Measurements from ENCODE around the gene CTIF.

The CTIF gene

DNA sequence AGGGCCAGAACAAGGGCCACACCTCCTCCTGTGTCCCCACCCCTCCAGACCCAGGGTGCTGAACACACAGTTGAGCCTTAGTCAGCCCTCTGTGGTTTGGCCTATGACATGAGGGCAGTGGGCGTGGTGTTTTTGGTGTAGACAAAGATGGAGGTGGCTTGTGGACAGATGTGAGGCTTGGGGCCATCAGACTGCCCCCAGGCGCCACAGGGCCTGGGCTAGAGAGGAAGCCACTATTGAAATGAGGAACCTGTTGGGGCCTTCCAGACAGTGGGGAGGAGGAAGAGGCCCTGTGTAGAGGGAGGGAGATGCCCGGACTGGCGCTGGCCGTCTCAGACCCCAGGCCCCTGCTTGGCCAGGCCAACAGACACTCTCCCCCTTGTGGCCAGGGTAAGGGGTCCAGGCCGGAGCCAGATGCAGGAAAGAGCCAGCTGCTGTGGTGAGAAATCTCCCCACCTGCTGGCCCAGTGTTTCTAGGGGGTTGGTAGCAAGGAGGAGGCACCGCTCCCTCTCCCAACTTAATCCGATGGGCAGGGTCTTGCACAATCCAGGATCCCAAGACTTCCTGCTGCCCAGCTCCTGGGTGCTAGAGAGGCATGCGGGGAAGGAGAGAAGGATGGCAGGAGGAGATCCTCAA lies 358.2 kb downstream of the CTIF start:
- DNase-seq, result no peak

DNA sequence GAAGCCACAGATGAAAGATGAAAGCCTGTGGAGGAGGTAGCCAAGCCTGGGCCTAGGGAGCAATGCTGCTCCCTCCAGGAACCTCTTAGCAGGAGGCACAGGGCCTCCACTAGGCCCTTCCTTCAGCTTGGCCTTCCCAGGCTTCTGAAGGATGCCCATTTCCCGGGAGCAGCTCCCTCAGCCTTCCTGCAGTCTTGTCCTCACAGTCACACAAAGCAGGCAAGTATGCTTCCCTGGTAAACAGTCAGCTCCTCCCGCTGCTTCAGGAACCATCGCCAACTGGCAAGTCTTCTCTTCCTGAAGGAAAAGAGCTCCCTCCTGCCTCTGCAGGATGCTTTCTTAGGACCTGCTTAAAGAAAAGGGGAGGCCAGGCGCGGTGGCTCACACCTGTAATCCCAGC lies 358.7 kb downstream of the CTIF start:
- DNase-seq, result no peak

DNA sequence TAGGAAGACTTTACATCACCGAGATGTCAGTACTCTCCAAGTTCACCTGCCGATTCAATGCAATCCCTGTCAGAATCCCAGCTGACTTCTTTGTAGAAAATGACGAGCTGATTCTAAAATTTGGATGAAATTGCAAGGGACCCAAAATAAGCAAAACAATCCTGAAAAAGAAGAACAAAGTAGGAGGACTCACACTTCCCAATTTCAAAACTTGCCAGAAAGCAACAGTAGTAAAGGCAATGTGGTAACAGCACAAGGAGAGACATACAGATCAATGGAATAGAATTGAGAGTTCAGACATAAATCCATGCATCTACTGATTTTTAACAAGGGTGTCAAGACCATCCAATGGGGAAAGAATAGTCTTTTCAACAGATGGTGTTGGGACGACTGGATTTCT lies 359.7 kb downstream of the CTIF start:
- DNase-seq, result no peak

DNA sequence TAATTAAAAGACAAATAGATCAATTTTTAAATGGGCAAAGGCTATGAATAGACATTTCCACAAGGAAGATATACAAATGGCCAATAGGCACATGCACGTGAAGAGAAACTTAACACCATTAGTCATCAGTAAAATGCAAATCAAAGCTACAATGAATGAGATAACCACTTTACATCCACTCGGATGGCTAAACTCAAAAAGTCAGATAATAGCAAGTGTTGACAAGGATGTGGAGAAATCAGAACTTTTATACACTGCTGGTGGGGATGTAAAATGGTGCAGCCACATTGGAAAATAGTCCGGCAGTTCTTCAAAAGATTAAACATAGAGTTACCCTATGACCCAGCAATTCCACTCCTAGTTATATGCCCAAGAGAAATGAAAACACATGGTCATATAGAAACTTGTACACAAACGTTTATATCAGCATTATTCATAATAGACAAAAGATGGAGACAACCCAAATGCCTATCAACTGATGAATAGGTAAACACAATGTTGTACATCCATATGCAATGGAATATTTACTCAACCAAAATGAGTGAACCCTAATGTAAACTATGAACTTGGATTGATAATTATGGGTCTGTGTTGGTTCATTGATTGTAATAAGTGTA lies 360.8 kb downstream of the CTIF start:
- DNase-seq, result no peak

DNA sequence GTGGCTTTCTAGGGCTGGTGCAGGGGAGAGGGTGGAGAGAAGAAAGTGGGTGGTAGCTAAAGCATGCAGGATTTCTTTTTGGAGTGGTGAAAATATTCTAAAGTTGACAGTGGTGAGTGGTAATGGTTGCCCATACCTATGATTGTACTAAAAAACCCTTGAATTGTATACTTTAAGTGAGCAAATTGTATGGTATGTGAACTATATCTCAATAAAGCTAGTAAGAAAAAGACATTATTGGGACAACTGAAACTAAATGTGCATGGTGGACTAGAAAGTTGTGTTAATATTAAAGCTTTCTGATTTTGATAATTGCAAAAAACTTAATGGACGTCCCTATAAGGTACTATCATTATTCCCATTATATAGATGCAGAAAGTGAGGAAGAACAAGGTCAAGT lies 361.6 kb downstream of the CTIF start:
- DNase-seq, result no peak

DNA sequence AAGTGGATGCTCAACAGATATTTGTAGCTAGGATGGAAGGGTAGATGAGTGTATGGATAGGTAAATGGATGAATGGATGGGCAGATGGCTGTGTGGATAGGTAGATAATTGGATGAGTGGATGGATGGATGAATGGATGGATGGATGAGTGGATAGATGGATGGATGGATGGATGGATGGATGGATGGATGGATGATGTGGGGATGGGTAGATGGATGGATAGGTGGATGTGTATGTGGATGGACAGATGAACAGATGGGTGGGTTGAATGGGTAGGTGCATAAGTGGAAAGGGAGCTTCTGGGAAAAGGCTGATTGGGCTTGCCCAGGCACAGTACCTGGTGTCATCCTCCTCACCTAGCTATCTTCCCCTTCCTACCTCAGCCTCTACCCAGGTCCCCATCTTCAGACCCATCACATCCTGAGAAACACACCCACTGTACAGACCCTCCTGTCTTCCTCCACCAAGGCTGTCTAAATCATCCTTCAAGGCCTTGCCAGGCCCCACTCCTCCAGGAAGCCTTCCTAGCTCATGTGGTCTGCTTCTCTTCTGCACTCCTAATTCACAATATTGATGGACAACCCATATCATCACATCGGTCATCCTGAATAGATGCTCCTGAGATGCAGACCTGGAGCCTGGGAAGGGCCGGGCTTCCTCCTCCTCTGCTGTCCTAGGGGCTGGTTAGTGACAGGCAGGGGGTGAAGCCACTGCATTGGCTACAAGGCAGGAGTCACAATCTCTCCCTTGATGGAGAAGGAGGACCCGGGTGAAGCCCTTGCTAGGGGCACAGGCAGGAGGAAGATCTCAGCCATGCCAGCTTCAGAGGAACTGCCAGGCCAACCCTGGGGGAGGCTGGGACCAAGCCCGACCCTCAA lies 362.6 kb downstream of the CTIF start:
- no peak for DNase-seq

DNA sequence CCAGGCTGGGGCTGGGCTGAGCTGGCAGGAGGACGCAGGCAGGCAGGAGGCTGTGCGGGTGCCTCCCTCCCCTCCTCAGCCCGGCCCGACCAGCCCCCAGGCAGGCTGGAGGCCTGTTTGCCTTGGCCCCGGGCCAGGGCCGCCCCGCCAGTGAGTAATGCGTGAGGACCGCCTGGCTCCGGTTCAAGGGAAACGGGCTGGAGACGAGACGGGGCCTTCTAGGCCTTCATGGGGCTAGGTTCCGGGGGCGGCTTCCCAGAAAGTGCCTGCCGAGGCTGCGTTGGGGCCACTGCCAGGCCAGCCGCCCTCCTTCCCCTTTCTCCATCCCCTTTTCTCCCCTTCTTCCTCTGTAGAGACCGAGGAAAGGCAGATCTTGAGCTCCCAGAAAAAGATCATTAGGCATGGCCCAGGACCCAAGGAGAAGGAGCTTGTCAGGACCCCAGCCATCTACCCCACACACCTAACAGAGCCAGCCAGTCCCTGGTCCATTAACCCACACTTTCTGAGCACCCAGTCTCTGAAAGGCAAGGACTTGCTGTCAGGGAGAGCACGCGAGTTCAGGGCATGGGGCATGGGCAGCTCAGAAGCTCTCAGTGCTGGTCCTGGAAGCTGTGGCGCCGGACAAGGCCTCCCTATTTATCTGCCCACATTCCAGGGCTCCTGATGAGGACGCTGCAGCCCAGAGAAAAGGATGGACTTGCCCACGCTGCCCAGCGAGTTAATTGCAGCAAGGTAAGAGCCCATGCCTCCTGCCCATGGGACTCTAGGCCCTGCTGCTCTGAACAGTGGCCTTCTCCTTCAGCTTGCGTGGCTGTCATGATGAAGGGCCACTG lies 363.4 kb downstream of the CTIF start:
- no peak for DNase-seq

DNA sequence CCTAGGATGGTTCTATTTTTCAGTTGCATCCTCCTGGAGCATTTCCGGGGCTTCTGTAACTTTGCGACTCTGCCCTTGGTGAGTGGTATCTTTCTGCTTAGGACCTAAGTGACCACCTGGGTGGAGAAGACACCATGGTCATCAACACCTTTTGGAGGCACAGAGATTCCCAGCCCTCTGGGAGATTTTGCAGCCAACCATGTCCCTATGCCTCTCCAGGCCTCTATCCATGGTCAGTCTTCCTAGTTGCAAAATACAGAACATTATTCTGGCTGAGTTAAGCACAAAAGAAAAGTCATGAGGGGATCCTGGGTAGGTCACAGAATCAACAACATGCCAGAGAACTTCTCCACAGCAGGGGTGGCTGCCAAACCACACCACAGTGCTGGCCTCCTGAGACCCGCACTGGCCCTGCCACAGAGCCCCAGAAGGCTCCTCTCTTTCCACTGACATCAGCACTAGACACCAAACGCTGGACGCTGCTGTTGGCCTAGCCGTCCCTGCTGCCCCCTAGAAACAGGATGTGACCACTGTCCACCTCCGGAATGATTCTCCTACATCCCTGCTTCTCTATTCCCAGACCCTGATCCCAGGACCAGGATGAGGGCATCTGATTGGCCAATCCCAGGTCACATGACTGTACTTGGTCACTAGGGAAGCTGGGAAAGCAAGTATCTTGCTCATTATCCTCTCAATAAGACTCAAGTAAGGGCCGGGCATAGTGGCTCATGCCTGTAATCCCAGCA lies 364.2 kb downstream of the CTIF start:
- no peak for DNase-seq

DNA sequence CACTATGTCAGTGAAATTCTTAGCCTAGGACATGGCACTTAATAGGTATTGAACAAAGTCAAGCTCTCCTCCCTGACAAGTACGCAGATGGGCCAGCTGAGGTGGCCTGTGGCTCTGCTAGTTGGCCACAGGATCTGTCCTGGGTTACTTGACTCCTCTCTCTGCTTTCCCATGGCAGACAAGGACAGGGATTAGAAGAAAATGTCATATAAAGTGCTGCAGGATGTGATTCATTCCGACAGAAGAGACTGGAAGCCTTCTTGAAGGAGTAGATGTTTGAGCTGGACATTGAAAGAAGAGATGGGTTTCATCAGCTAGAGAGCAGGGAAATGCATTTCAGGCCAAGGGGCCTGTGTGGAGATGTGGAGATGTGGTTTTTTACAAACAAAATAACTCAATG lies 365.3 kb downstream of the CTIF start:
- DNase-seq, result no peak

DNA sequence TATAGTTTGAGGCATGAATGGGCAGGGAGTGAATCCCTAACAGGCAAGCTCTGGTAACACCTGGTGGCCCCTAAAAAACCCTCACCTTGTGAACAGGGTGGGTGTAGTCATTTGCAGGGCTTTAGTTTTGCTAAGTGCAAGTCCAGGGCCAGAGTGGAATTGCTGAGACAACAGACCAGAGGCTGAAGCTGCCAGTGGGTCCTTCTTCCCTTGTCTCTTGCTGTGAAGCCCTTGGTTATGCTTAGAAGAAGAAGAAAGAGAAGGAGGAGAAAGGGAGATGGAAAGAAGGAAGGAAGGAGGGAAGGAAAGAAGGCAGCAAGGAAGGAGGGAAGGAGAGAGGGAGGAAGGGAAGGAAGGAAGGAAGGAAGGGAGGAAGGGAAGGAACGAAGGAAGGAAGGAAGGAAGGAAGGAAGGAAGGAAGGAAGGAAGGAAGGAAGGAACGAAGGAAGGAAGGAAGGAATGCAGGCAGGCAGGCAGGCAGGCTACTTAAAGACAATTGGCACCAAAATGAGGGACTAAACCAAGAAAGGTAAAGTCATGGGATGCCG lies 366.1 kb downstream of the CTIF start:
- DNase-seq, result no peak

DNA sequence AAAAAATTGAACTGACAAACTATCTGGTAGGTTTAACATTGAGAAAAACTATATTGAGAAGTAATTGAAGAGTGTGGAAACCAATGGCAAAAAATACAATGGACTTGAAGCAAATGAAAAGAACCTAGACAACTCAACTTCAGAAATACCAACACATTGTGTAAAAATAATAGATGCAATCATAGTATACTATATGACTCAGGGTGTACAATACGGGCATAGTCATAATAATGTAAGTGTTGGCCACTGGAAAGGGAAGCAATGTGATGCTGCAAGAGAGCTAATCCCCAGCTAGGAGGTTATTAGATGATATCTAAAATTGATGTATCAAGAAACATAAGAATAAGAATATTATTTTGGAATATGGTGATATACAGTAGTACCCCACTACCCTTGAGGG lies 366.7 kb downstream of the CTIF start:
- DNase-seq, result no peak

DNA sequence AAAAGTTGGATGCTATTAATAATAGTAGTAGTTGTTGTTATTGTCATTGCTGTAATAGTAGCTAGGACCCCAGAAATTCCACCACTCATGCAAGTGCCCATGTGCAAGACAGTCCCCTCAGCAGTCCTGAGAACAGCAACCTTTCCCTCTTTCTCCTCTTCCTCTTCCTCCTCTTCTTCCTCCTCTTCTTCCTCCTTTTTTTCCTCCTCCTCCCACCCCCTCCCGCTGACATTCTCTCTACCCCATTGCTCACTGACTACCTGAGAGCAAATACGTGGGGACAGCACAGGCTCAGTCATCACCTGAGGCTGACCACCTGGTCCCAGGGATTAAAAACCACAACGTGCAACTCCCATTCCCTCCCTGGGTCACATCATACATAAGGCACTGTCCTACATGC lies 370.1 kb downstream of the CTIF start:
- no peak for DNase-seq

DNA sequence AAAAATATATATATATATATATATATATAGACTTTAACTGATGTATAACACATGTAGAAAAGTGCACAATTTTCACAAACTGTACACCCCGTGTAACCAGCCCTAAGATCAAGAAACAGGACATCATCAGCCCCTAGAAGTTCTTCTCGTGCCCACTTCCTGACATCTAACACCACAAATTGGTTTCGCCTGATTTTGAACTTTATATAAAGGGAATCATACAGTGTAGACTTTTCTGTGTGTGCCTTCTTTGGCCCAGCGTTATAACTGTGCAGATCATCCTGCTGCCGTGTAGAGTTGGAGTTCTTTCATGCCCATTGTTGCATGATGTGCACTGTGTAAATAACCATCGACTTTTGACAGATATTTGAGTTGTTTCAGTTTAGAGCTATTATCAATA lies 370.9 kb downstream of the CTIF start:
- no peak for DNase-seq

DNA sequence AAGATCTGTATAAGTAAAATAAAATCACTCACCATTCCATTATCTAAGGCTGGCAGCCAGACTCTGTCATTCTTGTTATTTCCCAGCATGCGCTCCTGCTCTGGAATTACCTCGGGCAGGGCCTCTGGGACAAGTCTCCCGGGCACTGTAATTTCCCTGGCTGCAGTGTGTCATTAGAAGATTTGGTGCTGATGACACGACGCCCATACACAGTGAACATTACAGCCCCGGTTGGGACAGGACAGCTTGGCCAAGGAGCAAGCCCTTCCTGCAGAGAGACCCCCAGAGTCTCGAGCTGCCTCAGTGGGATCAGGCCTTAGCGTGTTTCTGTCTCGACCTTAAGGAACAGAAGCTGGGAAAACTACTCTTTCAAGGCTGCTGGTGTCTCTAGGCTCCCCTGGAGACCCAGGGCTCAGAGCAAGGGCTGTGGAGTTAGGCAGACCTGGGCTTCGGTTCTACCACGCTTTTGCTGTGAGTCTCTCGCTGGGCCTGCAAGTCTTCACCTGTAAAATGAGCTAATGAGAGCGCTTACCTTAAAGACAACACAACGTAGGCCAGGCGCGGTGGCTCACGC lies 372.2 kb downstream of the CTIF start:
- no peak for DNase-seq
